ENCODE measurements around the gene DENND5A. TPM values are rescaled to one million over a fixed set of nuclear protein-coding genes. Genes with fewer than 3 reads are reported as not detected.
"Not testable (repeated sequence)": the region's sequence is repeated elsewhere in the genome, so short reads cannot be mapped to it uniquely, and the experiment has no call there.

DENND5A gene
- total RNA-seq, 4 donors from 2014 or later, result 29.1 to 33.1 (median 31.5) TPM

GRCh38 chr11:9266926-9267325, 1.8 kb upstream of the DENND5A start:
- no peaks in the 10 kb centered on the region for H3K36me3 ChIP-seq
- no peak overlapping the region for H3K27ac ChIP-seq
- intact Hi-C loops (cut with DNase I; ENCODE audit: low total_unique reads) (no loop called here), in situ Hi-C loops (cut with MboI; ENCODE audit: low sequenced_read_pairs in 4 of 4) (no loop called here)
- H3K4me3 ChIP-seq, result no peak overlapping the region
- H3K9me3 ChIP-seq, result no peaks in the 10 kb centered on the region
- H3K4me1 ChIP-seq, result peaks cover 0 to 6% of the 10 kb centered on the region in 2 donors
- no peak for DNase-seq
- no peak for ATAC-seq
- TF ChIP-seq POLR2A (IDR thresholded peaks at IDR 0.05) (no peak), CTCF (IDR thresholded peaks at IDR 0.05 in 4 of 5, conservative IDR thresholded peaks at IDR 0.05 in 1 of 5) (no peak)
- no peaks in the 10 kb centered on the region for H3K27me3 ChIP-seq

GRCh38 chr11:9266132-9266736, 1.1 kb upstream of the DENND5A start:
- H3K4me3 ChIP-seq, result peak overlapping the region in 2 of 4 donors; percentile 76 to 97
- ATAC-seq (no peak), DNase-seq (no peak)
- TF ChIP-seq POLR2A (IDR thresholded peaks at IDR 0.05) (no peak), CTCF (IDR thresholded peaks at IDR 0.05 in 4 of 5, conservative IDR thresholded peaks at IDR 0.05 in 1 of 5) (no peak)
- H3K9me3 ChIP-seq, result no peaks in the 10 kb centered on the region
- in situ Hi-C loops (cut with MboI; ENCODE audit: low sequenced_read_pairs in 4 of 4) (no loop called here), intact Hi-C loops (cut with DNase I; ENCODE audit: low total_unique reads) (no loop called here)
- peak overlapping the region; percentile 63 to 94 (median 86) for H3K27ac ChIP-seq
- no peaks in the 10 kb centered on the region for H3K27me3 ChIP-seq
- peaks cover 3 to 6% of the 10 kb centered on the region in 2 donors for H3K4me1 ChIP-seq
- H3K36me3 ChIP-seq, result no peaks in the 10 kb centered on the region

GRCh38 chr11:9264316-9265210, 587 bp downstream of the DENND5A start:
- in situ Hi-C loops (cut with MboI; ENCODE audit: low sequenced_read_pairs in 4 of 4), result no loop called here
- intact Hi-C loops (cut with DNase I; ENCODE audit: low total_unique reads), result loop anchor here (2.0 kb wide), 2 partner anchors 50 to 120 kb away; partner anchors contain the start of genes IPO7 and TMEM41B

GRCh38 chr11:9263840-9264315, 1.3 kb downstream of the DENND5A start:
- H3K27me3 ChIP-seq, result no peaks in the 10 kb centered on the region
- in situ Hi-C loops (cut with MboI; ENCODE audit: low sequenced_read_pairs in 4 of 4), result no loop called here
- peak overlapping the region; percentile 80 to 94 (median 89) for H3K27ac ChIP-seq
- no peaks in the 10 kb centered on the region for H3K36me3 ChIP-seq
- peak overlapping the region; percentile 83 to 97 (median 90) for H3K4me3 ChIP-seq
- no peak for TF ChIP-seq CTCF (IDR thresholded peaks at IDR 0.05 in 4 of 5, conservative IDR thresholded peaks at IDR 0.05 in 1 of 5)
- no peak for TF ChIP-seq POLR2A (IDR thresholded peaks at IDR 0.05)
- DNase-seq, result no peak
- peak; percentile 3 to 20 for ATAC-seq
- no peaks in the 10 kb centered on the region for H3K9me3 ChIP-seq
- intact Hi-C loops (cut with DNase I; ENCODE audit: low total_unique reads), result loop anchor here (2.0 kb wide), 2 partner anchors 51 to 121 kb away; partner anchors contain the start of genes IPO7 and TMEM41B
- H3K4me1 ChIP-seq, result peaks cover 14 to 20% of the 10 kb centered on the region in 2 donors

More at GRCh38 chr11:9264316-9265210, 587 bp downstream of the DENND5A start:
- Histone ChIP-seq H3K27me3 (no peaks in the 10 kb centered on the region), H3K4me1 (peaks cover 13 to 20% of the 10 kb centered on the region in 2 donors), H3K27ac (peak overlapping the region; percentile 80 to 94 (median 89)), H3K36me3 (no peaks in the 10 kb centered on the region), H3K4me3 (peak overlapping the region; percentile 83 to 97 (median 90)), H3K9me3 (no peaks in the 10 kb centered on the region)
- TF ChIP-seq CTCF (IDR thresholded peaks at IDR 0.05 in 4 of 5, conservative IDR thresholded peaks at IDR 0.05 in 1 of 5) (no peak), POLR2A (IDR thresholded peaks at IDR 0.05) (peak; percentile 19 to 51)
- DNase-seq (peak; percentile 38 to 56), ATAC-seq (peak; percentile 65 to 66)

GRCh38 chr11:9260838-9261146, 4.4 kb downstream of the DENND5A start:
- intact Hi-C loops (cut with DNase I; ENCODE audit: low total_unique reads); H3K9me3 ChIP-seq; in situ Hi-C loops (cut with MboI; ENCODE audit: low sequenced_read_pairs in 4 of 4); H3K27me3 ChIP-seq; H3K27ac ChIP-seq; ATAC-seq; H3K36me3 ChIP-seq; H3K4me3 ChIP-seq; DNase-seq: not testable (repeated sequence)
- peaks cover 14 to 19% of the 10 kb centered on the region in 2 donors for H3K4me1 ChIP-seq
